RWPE1 (cell line): Measurements from ENCODE around the gene RAD9B.

ENCODE experiments used
- CTCF ChIA-PET: fragments of 350-600 bp; sonication (Branson Sonifier 250); formaldehyde crosslinking; extraction: SDS; loops from one replicate; lab custom pipeline; 2021; lab: Yijun Ruan, JAX
- POLR2A ChIA-PET: fragments of 400-600 bp; formaldehyde crosslinking; extraction: SDS; loops from one replicate; lab custom pipeline; 2020; ENCODE audit warnings: antibody characterized with exemption; ENCODE audit not compliant: low non-redundant PET; lab: Yijun Ruan, JAX
- DNase-seq: peaks from one replicate; pipeline ENCODE4 v3.0.0; 2012; ENCODE audit warnings: low spot score
- H3K27ac ChIP-seq: fragments of 450-650 bp; 2 replicates; pipeline ENCODE4 v1.5.1; 2017
- CTCF ChIP-seq: fragments of 450-650 bp; conservative IDR thresholded peaks from 2 replicates; pipeline ENCODE4 v1.5.1; 2017; ENCODE audit warnings: low read depth, mild to moderate bottlenecking

RAD9B gene

GRCh38 chr12:110528277-110528839, 26.2 kb downstream of the RAD9B start:
- ChIA-PET POLR2A (no interaction called here), CTCF (interaction anchor here (0.6 kb wide), 1 partner anchor 10 kb away, joined by 5 read pairs; no protein-coding TSS in a partner anchor)
- DNase-seq, result no peak
- no peak for TF ChIP-seq CTCF
- no peak overlapping the region for H3K27ac ChIP-seq

- CTCF ChIA-PET, result no interaction called here
- TF ChIP-seq CTCF, result no peak
- DNase-seq, result no peak
- POLR2A ChIA-PET, result no interaction called here
- no peak overlapping the region for H3K27ac ChIP-seq
Measured at GRCh38 chr12:110530511-110530910, 28.4 kb downstream of the RAD9B start.

- peak overlapping the region; percentile 84 for H3K27ac ChIP-seq
- DNase-seq, result no peak
- TF ChIP-seq CTCF, result no peak
- CTCF ChIA-PET, result interaction anchor here (1.0 kb wide), 1 partner anchor 18 kb away, joined by 3 read pairs; no protein-coding TSS in a partner anchor
- POLR2A ChIA-PET, result no interaction called here
Measured at GRCh38 chr12:110531741-110532333, 29.7 kb downstream of the RAD9B start.

- ChIA-PET POLR2A (no interaction called here), CTCF (no interaction called here)
- TF ChIP-seq CTCF, result no peak
- DNase-seq, result no peak
- H3K27ac ChIP-seq, result peak overlapping the region; percentile 84
Measured at GRCh38 chr12:110532644-110533043, 30.5 kb downstream of the RAD9B start.

- no peak for DNase-seq
- ChIA-PET POLR2A (no interaction called here), CTCF (interaction anchor here (0.6 kb wide), 1 partner anchor 67 kb away, joined by 4 read pairs; no protein-coding TSS in a partner anchor)
- TF ChIP-seq CTCF, result no peak
- no peak overlapping the region for H3K27ac ChIP-seq
Measured at GRCh38 chr12:110533607-110534006, 31.5 kb downstream of the RAD9B start.

- H3K27ac ChIP-seq, result no peak overlapping the region
- POLR2A ChIA-PET, result no interaction called here
- DNase-seq, result no peak
- CTCF ChIA-PET, result no interaction called here
- no peak for TF ChIP-seq CTCF
Measured at GRCh38 chr12:110534811-110535210, 32.7 kb downstream of the RAD9B start.
